Natural killer cell (primary cell): ENCODE results near the gene TOPAZ1. TPM values are rescaled to one million over a fixed set of nuclear protein-coding genes. Genes with fewer than 3 reads are reported as not detected.

Source experiments
- ATAC-seq, 3 donors: fragments of 150-1000 bp in 2 of 3; fragments of 200-7000 bp in 1 of 3; cut with Tn5 transposase; 1 replicate in 1 of 3; 2 replicates in 2 of 3; pipeline ENCODE4 v1.10.0; 2021; ENCODE audit warnings: mild to moderate bottlenecking in 2 of 3, moderate library complexity in 2 of 3
- DNase-seq, 2 donors: peaks; one replicate each; pipeline versions ENCODE4 v3.0.0 to v3.0.0-alpha.2; 2013 to 2021; ENCODE audit warnings: mixed read lengths in 1 of 2
- H3K27ac ChIP-seq: one replicate; pipeline ENCODE4 v1.5.1; 2013; ENCODE audit warnings: mild to moderate bottlenecking, low read length
- H3K27me3 ChIP-seq: one replicate; pipeline ENCODE4 v1.6.1; 2013; ENCODE audit warnings: low read length; ENCODE audit not compliant: control insufficient read depth, insufficient read depth
- H3K36me3 ChIP-seq: one replicate; pipeline ENCODE4 v1.6.1; 2013; ENCODE audit warnings: low read length; ENCODE audit not compliant: control insufficient read depth, insufficient read depth
- H3K4me1 ChIP-seq: one replicate; pipeline ENCODE4 v1.6.1; 2013; ENCODE audit warnings: low read length; ENCODE audit not compliant: control insufficient read depth, insufficient read depth
- H3K4me3 ChIP-seq: one replicate; pipeline ENCODE4 v1.5.1; 2013; ENCODE audit warnings: low read length
- H3K9me3 ChIP-seq: one replicate; pipeline ENCODE4 v1.6.1; 2013; ENCODE audit warnings: low read length; ENCODE audit not compliant: control insufficient read depth, insufficient read depth
- H3K27ac Mint-ChIP-seq, 2 donors: one replicate each; pipeline ENCODE4 v1.8.0; 2022; ENCODE audit warnings: mild to moderate bottlenecking in 2 of 2, mixed read lengths in 2 of 2, moderate library complexity in 1 of 2
- H3K27me3 Mint-ChIP-seq, 2 donors: one replicate each; pipeline ENCODE4 v1.8.0; 2022; ENCODE audit warnings: low read depth in 2 of 2, mixed read lengths in 2 of 2
- H3K36me3 Mint-ChIP-seq: one replicate; pipeline ENCODE4 v1.8.0; 2022; ENCODE audit warnings: mixed read lengths
- H3K4me1 Mint-ChIP-seq, 2 donors: one replicate each; pipeline ENCODE4 v1.8.0; 2022; ENCODE audit warnings: mixed read lengths in 2 of 2
- H3K4me3 Mint-ChIP-seq: one replicate; pipeline ENCODE4 v1.8.0; 2022; ENCODE audit warnings: mild to moderate bottlenecking, moderate library complexity, mixed read lengths
- H3K9me3 Mint-ChIP-seq, 2 donors: one replicate each; pipeline ENCODE4 v1.8.0; 2022; ENCODE audit warnings: mixed read lengths in 2 of 2
- WGBS: methylation state at CpG from one replicate; pipeline ENCODE4 v1.1.7; 2013; ENCODE audit warnings: missing lambda C conversion rate; ENCODE audit not compliant: insufficient coverage; 5-methylcytosine and 5-hydroxymethylcytosine counted together
- intact Hi-C: fragments of 100-400 bp; cut with micrococcal nuclease; formaldehyde crosslinking; loops from one replicate; pipeline ENCODE4 v1.14.2; 2022
- total RNA-seq, 4 donors: library from RNA; stranded (reverse); fragments of 120-200 nt in 1 of 4; gene quantifications; one replicate each; pipeline versions ENCODE4 v1.2.3 to v1.2.4, GENCODE V29; 2013 to 2022
- TF ChIP-seq, protein P1 (sequence below): fragments of 200-600 bp; IDR thresholded peaks from one replicate; pipeline ENCODE4 v1.8.0; 2022; ENCODE audit warnings: antibody characterized with exemption

The TOPAZ1 gene
- total RNA-seq, 3 donors from 2014 or later (not counting 1 experiment from before 2014, with no cell fraction given), result not detected

DNA sequence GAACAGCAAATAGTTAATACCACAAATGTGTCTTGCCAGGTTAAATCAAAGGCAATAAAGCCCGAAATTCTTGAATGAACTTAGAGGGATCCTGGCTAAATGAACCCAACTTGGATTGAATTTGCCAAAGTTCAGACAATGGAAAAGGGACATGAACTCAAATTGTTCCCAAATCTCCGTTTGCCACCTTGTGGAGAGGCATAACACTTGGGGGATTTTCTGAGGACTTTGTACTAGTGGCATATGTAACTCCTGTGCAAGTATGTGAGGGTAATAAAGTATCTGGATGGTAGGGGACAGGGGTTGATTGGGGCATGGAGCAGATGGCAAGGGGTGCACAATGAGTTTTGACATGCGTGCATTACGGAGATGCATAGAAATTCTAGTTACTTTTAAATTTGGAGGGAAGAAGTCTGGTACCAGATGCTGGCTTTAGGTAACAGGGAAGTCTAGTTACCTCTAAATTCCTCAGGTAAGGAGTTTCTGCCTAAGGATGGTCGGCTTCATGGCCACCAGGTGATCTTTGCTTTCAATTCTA, 95.6 kb downstream of the TOPAZ1 start:
- peaks cover 25 to 32% of the 10 kb centered on the region in 2 donors for H3K4me1 Mint-ChIP-seq
- Histone ChIP-seq H3K9me3 (no peaks in the 10 kb centered on the region), H3K27me3 (no peaks in the 10 kb centered on the region), H3K4me1 (peaks cover 13% of the 10 kb centered on the region), H3K4me3 (peak overlapping the region; percentile 81), H3K27ac (peak overlapping the region; percentile 87), H3K36me3 (no peaks in the 10 kb centered on the region)
- WGBS, result 93% methylated on average over 4 of the region's 5 CpGs
- H3K27ac Mint-ChIP-seq, result peak overlapping the region; percentile 95 to 96
- no peaks in the 10 kb centered on the region for H3K36me3 Mint-ChIP-seq
- TF ChIP-seq, protein P1, sequence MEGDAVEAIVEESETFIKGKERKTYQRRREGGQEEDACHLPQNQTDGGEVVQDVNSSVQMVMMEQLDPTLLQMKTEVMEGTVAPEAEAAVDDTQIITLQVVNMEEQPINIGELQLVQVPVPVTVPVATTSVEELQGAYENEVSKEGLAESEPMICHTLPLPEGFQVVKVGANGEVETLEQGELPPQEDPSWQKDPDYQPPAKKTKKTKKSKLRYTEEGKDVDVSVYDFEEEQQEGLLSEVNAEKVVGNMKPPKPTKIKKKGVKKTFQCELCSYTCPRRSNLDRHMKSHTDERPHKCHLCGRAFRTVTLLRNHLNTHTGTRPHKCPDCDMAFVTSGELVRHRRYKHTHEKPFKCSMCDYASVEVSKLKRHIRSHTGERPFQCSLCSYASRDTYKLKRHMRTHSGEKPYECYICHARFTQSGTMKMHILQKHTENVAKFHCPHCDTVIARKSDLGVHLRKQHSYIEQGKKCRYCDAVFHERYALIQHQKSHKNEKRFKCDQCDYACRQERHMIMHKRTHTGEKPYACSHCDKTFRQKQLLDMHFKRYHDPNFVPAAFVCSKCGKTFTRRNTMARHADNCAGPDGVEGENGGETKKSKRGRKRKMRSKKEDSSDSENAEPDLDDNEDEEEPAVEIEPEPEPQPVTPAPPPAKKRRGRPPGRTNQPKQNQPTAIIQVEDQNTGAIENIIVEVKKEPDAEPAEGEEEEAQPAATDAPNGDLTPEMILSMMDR, result no peak
- H3K4me3 Mint-ChIP-seq, result peak overlapping the region; percentile 96
- DNase-seq (peak in 1 of 2 donors; percentile 19), ATAC-seq (no peak)
- intact Hi-C loops, result loop anchor here (5.0 to 10.0 kb wide), 3 partner anchors 137 to 525 kb away; partner anchors contain the start of genes KIAA1143, KIF15, TMEM42 and ZNF445
- peaks cover 8 to 12% of the 10 kb centered on the region in 2 donors for H3K27me3 Mint-ChIP-seq
- no peaks in the 10 kb centered on the region for H3K9me3 Mint-ChIP-seq

DNA sequence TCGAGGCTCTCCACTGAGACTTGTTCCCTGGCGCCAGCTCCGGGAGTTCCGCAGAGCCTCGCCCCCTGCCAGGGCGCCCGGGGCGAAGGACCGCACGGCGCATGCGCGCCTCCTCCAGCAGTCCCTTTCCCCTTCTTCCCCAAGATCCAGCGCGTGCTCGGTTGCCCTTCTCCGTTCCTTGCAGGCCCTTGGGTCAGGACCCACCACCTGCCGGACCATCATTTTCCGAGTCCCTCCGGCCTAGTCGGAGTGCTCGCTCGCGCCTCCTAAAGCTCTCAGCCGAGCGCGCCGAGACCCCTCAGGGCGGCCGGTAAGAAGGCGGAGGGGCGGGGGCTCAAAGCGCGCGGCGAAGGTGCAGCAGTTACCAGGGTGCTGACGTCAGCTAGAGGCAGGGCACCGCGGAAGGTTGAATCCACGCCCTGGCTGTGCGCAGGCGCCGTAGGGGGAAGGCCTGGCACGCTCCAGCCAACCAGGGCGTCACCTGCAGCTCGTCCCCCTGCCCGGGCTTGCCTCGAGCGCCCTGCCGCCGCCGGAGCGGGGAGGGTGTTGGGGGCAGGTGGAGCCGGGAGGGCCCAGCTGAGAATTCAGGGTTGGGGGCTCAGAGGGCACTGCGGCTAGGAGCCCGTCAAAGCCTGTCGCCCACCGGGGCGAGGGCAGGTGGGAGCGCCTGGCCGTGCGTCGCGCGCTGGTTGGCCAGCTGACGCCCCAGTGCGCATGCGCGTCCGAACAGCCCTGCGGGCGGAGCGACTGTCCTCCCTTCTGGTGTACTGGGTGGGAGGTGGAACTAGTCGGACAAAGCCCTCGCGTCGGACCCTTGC, 96.5 kb downstream of the TOPAZ1 start, which contains the start of gene TCAIM:
Gene TCAIM (plus strand): TSS at position 757 of the 818 bp plus-strand sequence. CDS start 16,017 bp downstream, outside the sequence.
- Mint-ChIP-seq H3K4me3 (peak within 1 kb of the TSS; percentile 96), H3K4me1 (peaks cover 25 to 32% of the 10 kb centered on the region in 2 donors), H3K9me3 (no peaks in the 10 kb centered on the region), H3K27me3 (peaks cover 6 to 9% of the 10 kb centered on the region in 2 donors), H3K27ac (peak within 1 kb of the TSS; percentile 95 to 96), H3K36me3 (no peaks in the 10 kb centered on the region)
- Histone ChIP-seq H3K4me1 (peaks cover 13% of the 10 kb centered on the region), H3K36me3 (no peaks in the 10 kb centered on the region), H3K9me3 (no peaks in the 10 kb centered on the region), H3K4me3 (peak within 1 kb of the TSS; percentile 81), H3K27me3 (no peaks in the 10 kb centered on the region), H3K27ac (peak within 1 kb of the TSS; percentile 87)
- ATAC-seq (peak; percentile 92 to 98 (median 93)), DNase-seq (peak; percentile 98 to 100)
- intact Hi-C loops, result loop anchor here (1.0 to 10.0 kb wide), 5 partner anchors 103 to 524 kb away; partner anchors contain the start of genes KIAA1143, KIF15, TMEM42 and ZNF445
- TF ChIP-seq, protein P1, result no peak
- under 1% methylated on average over 77 of the region's 77 CpGs for WGBS

GRCh38 chr3:44338828-44339127, 97.1 kb downstream of the TOPAZ1 start:
- H3K4me1 ChIP-seq, result peaks cover 13% of the 10 kb centered on the region
- ATAC-seq (no peak), DNase-seq (no peak)
- peaks cover 0 to 3% of the 10 kb centered on the region in 2 donors for H3K27me3 Mint-ChIP-seq
- peak overlapping the region; percentile 87 for H3K27ac ChIP-seq
- peaks cover 25 to 32% of the 10 kb centered on the region in 2 donors for H3K4me1 Mint-ChIP-seq
- TF ChIP-seq, protein P1, result no peak
- H3K4me3 ChIP-seq, result peak overlapping the region; percentile 81
- H3K9me3 Mint-ChIP-seq, result no peaks in the 10 kb centered on the region
- 0% methylated on average over 14 of the region's 15 CpGs for WGBS
- no peaks in the 10 kb centered on the region for H3K36me3 ChIP-seq
- H3K36me3 Mint-ChIP-seq, result no peaks in the 10 kb centered on the region
- H3K9me3 ChIP-seq, result no peaks in the 10 kb centered on the region
- no peaks in the 10 kb centered on the region for H3K27me3 ChIP-seq
- peak overlapping the region; percentile 96 for H3K4me3 Mint-ChIP-seq
- intact Hi-C loops, result loop anchor here (1.0 to 10.0 kb wide), 5 partner anchors 102 to 524 kb away; partner anchors contain the start of genes KIAA1143, KIF15, TMEM42 and ZNF445
- peak overlapping the region; percentile 95 to 96 for H3K27ac Mint-ChIP-seq
